ENCODE data around the gene BEAN1.
"Not testable (repeated sequence)": the region's sequence is repeated elsewhere in the genome, so short reads cannot be mapped to it uniquely, and the experiment has no call there.

The BEAN1 gene

GRCh38 chr16:66510711-66511601 is 83.9 kb downstream of the BEAN1 start:
- no peak for FAIRE-seq

GRCh38 chr16:66511602-66512271 is 84.6 kb downstream of the BEAN1 start:
- FAIRE-seq, result no peak

- FAIRE-seq, result no peak
These were observed 85.4 kb downstream of the BEAN1 start for GRCh38 chr16:66512272-66513110.

GRCh38 chr16:66513111-66513723 is 86.1 kb downstream of the BEAN1 start:
- no peak for FAIRE-seq

DNA sequence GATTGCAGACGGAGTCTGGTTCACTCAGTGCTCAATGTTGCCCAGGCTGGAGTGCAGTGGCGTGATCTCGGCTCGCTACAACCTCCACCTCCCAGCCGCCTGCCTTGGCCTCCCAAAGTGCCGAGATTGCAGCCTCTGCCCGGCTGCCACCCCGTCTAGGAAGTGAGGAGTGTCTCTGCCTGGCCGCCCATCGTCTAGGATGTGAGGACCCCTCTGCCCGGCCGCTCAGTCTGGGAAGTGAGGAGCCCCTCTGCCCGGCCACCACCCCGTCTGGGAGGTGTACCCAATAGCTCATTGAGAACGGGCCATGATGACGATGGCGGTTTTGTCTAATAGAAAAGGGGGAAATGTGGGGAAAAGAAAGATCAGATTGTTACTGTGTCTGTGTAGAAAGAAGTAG is 87.3 kb downstream of the BEAN1 start:
- FAIRE-seq, result not testable (repeated sequence)

DNA sequence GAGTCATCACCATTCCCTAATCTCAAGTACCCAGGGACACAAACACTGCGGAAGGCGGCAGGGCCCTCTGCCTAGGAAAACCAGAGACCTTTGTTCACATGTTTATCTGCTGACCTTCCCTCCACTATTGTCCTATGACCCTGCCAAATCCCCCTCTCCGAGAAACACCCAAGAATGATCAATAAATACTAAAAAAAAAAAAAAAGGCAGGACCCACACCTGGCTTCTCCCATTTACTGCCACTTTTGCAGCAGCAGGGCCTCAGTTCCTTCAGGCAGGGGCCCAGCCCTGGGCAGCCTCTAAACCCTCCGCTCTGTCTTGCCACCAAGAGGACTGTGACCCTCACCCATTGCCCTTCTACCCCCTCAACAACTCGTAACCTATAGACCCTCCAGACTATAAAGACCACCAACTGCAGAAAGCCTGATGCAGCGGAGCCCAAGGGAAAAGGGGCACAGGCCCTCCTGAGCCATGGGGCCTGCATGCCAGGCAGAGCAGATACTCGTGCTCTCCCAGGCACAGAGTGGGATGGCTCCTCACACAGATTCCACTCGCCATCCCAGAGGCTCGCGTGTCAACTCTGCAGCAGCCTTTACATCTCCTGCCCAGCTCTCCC is 88.0 kb downstream of the BEAN1 start:
- FAIRE-seq, result not testable (repeated sequence)

GRCh38 chr16:66515596-66516508 is 88.8 kb downstream of the BEAN1 start:
- no peak for FAIRE-seq

GRCh38 chr16:66516509-66516807 is 89.4 kb downstream of the BEAN1 start:
- no peak for FAIRE-seq

GRCh38 chr16:66516808-66517585 is 89.9 kb downstream of the BEAN1 start:
- no peak for FAIRE-seq

DNA sequence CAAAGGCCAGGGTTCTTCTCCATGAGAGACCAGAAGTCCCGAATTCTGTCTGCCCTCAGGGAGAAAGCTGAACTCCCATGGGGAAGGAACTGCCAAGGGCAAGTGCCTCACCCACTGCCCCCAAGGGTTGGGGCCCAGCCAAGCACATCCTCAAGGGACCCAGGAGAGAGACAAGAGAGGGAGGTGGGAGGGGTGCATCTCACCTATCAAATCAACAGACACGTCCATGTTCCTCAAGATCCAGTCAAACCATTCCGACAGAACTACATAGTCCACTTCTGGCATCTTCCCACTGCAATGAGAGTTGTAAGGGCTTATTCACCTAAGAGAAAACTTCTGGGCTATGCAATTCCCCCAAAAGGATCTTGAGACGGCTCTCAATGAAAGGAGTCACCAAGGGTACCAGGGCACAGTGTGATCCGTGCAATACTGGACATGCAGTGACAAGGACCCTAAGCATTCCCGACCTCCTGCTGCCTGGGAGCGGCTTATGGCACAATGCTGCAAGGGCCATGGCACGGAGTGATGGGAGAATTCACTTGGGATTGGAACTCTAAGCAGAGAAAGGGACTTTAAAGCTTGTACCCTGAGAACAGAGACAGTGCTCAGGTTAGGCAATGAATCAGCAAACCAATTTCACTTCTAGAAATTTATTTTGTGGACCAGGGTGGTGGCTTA is 90.6 kb downstream of the BEAN1 start:
- FAIRE-seq, result no peak

DNA sequence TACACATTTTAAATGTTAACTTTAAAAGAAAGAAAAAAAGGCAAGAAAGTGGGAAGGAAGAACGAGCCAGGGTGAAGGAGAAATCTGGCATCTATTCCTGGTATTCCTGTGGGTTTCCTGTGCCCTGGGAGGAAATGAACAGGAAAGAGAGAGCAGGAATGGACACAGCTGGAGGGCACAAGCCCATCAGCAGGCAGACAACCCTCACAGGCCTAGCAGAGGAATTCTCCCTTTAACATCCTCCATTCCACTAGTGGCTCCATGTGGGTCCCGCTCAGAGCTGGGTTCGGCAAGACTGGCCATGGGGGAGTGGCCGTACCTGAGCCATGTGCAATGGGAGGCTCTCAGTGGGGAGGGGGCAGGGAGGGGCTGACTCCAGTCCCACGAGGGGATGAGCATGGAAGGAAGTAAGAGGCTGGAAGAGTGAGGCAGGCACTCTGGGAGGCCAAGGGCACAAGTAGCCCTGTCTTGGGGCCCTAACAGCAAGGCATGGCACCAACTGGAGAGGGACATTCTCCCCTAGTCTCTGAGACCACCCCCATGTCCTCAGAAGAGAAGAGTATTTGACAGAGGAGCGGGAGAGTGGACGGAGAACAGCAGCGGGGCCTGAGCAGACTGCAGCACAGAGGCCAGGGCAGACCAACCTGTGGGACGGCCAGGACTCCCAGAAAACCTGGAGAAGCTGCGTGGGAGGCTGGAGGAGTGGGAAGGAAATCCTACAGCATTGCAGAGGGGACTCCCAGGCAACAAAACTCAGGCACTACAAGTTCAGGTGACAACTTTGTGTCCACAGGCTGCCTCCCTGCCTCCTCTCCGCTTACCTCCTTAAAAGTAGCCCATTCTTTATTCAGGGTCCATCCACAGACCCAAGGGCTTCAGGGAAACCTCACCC is 92.6 kb downstream of the BEAN1 start:
- no peak for FAIRE-seq

GRCh38 chr16:66520406-66521170 is 93.5 kb downstream of the BEAN1 start:
- no peak for FAIRE-seq

GRCh38 chr16:66521252-66521713 is 94.2 kb downstream of the BEAN1 start:
- no peak for FAIRE-seq

GRCh38 chr16:66521951-66522771 is 95.1 kb downstream of the BEAN1 start:
- FAIRE-seq, result no peak

DNA sequence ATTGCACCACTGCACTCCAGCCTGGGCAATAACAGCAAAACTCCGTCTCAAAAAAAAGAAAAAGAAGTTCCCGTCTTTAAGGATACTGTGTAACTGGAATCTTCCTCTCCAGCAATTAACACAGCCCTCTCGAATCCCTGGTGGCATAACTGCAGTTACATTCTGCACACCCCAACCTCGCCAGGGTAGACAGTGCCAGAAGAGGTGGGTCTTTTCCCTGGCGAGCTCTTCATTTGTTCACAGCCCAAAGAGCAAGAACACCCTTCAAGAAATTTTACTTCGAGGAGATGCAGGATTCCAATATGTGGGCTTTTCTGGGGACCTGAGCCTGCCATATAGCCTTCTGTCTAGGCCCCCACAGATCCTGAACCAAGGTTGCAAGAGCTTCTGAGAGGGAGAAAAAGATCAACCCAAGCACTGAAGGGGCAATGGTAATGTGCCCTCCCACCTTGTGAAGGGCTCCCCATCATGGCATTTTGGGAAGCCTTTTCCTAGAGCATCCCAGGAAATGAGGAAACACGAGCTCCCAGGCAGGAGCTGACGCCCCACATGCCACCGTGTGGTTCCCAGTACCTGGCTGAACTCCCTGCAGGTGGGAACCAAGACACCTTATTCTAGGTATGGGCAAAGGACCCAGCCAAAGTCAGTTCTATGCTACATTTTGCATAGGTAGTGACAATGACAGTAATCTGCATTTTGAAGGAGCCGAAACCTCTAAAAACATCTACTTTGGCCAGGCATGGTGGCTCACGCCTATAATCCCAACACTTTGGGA is 95.9 kb downstream of the BEAN1 start:
- no peak for FAIRE-seq

GRCh38 chr16:66523861-66524354 is 96.8 kb downstream of the BEAN1 start:
- FAIRE-seq, result no peak

All from G401.6 (cell line).